ENCODE results near the gene ADGRB3.
"Not testable (repeated sequence)": the region's sequence is repeated elsewhere in the genome, so short reads cannot be mapped to it uniquely, and the experiment has no call there.

Gene ADGRB3

DNA sequence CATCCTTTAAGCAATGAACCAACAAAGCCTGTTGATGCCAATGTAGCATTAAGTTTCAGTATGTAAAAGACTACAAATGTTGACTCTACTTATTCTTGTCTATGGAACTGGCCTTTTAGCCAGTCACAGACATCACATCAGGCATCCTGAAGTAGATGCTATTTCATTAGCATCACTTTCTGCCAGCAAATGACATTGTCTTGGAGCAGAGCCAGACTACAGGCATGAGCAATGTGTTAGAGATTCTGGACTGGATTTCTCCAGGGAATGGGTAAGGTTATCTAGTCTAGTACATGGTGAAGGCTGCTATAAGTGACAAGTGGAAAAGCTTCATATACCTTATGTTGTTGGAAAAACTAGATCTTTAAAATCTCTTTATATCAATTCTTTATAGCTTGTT lies 142.9 kb downstream of the ADGRB3 start:
- no peak for DNase-seq
- H3K27me3 ChIP-seq: no peaks in the 10 kb centered on the region
- no peak overlapping the region for H3K27ac ChIP-seq

DNA sequence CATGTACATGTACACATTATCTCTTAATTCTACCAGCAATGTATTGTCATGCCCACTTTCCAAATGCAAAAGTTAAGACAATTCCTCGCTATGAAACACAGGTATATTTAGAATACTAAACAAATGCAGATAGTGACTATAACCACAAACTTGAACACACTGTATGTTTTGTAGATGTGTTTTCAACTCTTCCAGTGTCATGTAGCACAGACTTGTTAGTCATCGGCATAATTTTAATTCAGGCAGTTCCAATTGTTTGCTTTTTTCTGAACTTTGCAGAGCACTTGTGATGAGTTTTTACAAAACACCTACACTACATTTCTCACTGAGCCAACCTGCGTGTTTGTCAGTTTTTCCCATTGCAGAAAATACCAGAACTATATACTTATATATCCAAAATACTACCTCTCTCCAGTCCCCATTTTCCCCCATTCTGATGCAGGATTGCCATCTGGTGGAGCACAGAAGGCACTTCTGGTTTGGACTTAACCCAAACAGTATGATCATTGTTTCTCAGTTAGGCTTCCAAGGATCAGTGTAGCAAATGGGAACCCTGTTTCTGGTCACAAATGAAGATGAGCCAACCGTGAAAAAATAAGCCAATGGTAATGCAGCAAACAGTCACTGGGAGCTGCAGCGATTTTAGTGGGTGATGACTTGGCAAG lies 143.4 kb downstream of the ADGRB3 start:
- Histone ChIP-seq H3K4me1 (no peaks in the 10 kb centered on the region), H3K9me3 (no peaks in the 10 kb centered on the region), H3K4me3 (no peak overlapping the region), H3K27ac (no peak overlapping the region), H3K36me3 (no peaks in the 10 kb centered on the region), H3K27me3 (no peaks in the 10 kb centered on the region)
- intact Hi-C loops (cut with DNase I; ENCODE audit: low total_unique reads): no loop called here
- TF ChIP-seq, protein P1, sequence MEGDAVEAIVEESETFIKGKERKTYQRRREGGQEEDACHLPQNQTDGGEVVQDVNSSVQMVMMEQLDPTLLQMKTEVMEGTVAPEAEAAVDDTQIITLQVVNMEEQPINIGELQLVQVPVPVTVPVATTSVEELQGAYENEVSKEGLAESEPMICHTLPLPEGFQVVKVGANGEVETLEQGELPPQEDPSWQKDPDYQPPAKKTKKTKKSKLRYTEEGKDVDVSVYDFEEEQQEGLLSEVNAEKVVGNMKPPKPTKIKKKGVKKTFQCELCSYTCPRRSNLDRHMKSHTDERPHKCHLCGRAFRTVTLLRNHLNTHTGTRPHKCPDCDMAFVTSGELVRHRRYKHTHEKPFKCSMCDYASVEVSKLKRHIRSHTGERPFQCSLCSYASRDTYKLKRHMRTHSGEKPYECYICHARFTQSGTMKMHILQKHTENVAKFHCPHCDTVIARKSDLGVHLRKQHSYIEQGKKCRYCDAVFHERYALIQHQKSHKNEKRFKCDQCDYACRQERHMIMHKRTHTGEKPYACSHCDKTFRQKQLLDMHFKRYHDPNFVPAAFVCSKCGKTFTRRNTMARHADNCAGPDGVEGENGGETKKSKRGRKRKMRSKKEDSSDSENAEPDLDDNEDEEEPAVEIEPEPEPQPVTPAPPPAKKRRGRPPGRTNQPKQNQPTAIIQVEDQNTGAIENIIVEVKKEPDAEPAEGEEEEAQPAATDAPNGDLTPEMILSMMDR (IDR thresholded peaks at IDR 0.05): peak; percentile 34 to 49
- DNase-seq: no peak

More for the DNA sequence above, 142.9 kb downstream of the ADGRB3 start:
- Histone ChIP-seq H3K4me3 (no peak overlapping the region), H3K4me1 (no peaks in the 10 kb centered on the region), H3K9me3 (no peaks in the 10 kb centered on the region), H3K36me3 (no peaks in the 10 kb centered on the region)
- intact Hi-C loops (cut with DNase I; ENCODE audit: low total_unique reads): no loop called here
- TF ChIP-seq, protein P1 (IDR thresholded peaks at IDR 0.05): no peak

DNA sequence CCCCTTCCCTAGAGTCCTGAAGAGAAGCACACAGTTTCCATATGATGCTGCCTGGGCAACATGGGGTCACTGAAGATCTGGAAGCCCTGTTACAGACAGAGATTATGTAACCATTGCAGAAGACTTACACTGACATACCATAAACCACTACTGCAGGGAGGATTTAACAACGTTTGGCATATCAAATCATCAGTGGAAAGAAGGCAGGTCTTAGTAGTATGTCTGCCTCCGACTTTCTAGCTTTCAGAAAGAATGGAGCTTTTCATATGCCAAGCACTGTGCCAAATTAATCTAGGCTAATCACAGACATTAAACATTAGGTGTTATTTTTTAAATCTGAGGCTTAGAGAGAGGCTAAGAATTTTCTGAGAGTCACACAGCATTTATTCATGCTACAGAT lies 144.3 kb downstream of the ADGRB3 start:
- Histone ChIP-seq H3K4me3 (no peak overlapping the region), H3K9me3 (no peaks in the 10 kb centered on the region), H3K27ac (no peak overlapping the region), H3K27me3 (no peaks in the 10 kb centered on the region), H3K36me3 (no peaks in the 10 kb centered on the region), H3K4me1 (no peaks in the 10 kb centered on the region)
- intact Hi-C loops (cut with DNase I; ENCODE audit: low total_unique reads): no loop called here
- no peak for DNase-seq
- TF ChIP-seq, protein P1 (IDR thresholded peaks at IDR 0.05): no peak

DNA sequence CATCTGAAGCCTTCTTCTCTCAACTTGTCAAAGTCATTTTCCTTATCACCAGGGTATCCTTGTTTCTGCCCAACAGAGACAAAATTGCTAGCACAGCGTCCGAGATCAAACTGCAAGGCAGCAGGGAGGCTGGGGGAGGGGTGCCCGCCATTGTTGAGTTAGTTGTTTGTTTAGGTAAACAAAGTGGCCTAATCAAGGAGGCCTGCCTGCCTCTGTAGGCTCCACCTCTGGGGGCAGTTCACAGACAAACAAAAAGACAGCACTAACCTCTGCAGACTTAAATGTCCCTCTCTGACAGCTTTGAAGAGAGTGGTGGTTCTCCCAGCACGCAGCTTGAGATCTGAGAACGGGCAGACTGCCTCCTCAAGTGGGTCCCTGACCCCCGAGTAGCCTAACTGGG lies 155.0 kb downstream of the ADGRB3 start:
- H3K36me3 ChIP-seq; H3K4me1 ChIP-seq; H3K9me3 ChIP-seq; intact Hi-C loops (cut with DNase I; ENCODE audit: low total_unique reads); H3K4me3 ChIP-seq; H3K27ac ChIP-seq; DNase-seq; H3K27me3 ChIP-seq: not testable (repeated sequence)

DNA sequence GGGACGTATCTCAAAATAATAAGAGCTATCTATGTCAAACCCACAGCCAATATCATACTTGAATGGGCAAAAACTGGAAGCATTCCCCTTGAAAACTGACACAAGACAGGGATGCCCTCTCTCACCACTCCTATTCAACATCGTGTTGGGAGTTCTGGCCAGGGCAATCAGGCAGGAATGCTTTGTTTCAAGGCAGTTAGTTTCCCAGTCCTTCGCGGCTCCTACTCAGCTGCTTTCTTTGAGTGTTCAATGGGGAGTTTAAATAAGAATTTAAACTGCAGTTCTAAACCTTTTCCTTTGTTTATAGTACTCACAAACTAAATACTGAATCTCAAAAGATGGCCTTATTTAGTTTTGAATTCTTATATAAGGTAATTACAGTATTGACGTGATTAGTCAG lies 179.9 kb downstream of the ADGRB3 start:
- H3K27me3 ChIP-seq; H3K4me1 ChIP-seq; H3K9me3 ChIP-seq; H3K27ac ChIP-seq; H3K36me3 ChIP-seq; H3K4me3 ChIP-seq; DNase-seq; intact Hi-C loops (cut with DNase I; ENCODE audit: low total_unique reads): not testable (repeated sequence)

DNA sequence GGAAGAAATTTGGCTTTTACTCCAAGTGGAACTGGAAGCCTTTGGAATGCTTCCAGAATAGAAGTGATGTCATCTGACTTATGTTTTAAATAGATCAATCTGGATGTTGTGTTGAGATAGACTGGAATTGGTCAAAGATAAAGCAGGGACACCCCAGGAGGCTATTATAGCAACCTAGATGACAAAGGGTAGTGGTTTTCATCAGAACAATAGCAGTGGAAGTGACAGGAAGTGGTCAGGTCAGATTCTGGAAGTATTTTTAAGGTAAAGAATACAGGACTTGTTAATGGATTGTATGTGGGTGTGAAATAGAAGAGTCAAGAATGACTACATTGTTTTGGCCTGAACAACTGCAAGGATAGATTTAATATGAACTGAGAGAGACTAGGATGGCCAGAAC lies 191.4 kb downstream of the ADGRB3 start:
- Histone ChIP-seq H3K4me1 (no peaks in the 10 kb centered on the region), H3K9me3 (no peaks in the 10 kb centered on the region), H3K36me3 (no peaks in the 10 kb centered on the region), H3K4me3 (no peak overlapping the region), H3K27me3 (no peaks in the 10 kb centered on the region), H3K27ac (no peak overlapping the region)
- DNase-seq: no peak
- intact Hi-C loops (cut with DNase I; ENCODE audit: low total_unique reads): no loop called here
- TF ChIP-seq, protein P1 (IDR thresholded peaks at IDR 0.05): no peak

GRCh38 chr6:68834551-68834950 lies 199.5 kb downstream of the ADGRB3 start:
- Histone ChIP-seq H3K4me1 (no peaks in the 10 kb centered on the region), H3K9me3 (no peaks in the 10 kb centered on the region), H3K4me3 (no peak overlapping the region), H3K36me3 (no peaks in the 10 kb centered on the region), H3K27ac (no peak overlapping the region), H3K27me3 (no peaks in the 10 kb centered on the region)
- intact Hi-C loops (cut with DNase I; ENCODE audit: low total_unique reads): no loop called here
- TF ChIP-seq, protein P1 (IDR thresholded peaks at IDR 0.05): no peak
- no peak for DNase-seq
